Breast epithelium (tissue), 3 donors: ENCODE results near the gene PEF1.

Experiments
- POLR2AphosphoS5 ChIP-seq, 3 donors: sonication (generic); formaldehyde crosslinking; IDR thresholded peaks; one replicate each; pipeline ENCODE4 v1.6.1; 2017; ENCODE audit warnings: antibody characterized with exemption in 3 of 3
- TF ChIP-seq, protein P1 (sequence below), 3 donors: fragments of 450-650 bp; IDR thresholded peaks; one replicate each; pipeline ENCODE4 v1.5.1; 2016 to 2017; ENCODE audit warnings: antibody characterized with exemption in 3 of 3, mild to moderate bottlenecking in 3 of 3, moderate library complexity in 3 of 3

DNA sequence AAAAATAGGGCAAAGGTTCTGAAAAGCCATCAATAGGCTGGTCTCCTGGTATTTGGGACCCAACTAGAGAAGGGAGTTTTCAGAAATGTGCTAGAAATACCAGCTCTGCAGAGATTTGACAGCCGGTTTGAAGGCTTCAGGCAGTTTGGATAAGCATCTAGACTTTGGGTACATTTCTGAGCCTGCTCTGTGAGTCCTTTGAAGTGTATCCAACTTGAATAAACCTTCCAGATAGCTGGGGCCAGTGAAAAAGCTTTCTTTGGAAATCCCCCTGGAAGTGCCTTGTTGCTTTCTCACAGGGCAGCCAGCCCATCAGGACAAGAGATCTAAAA lies 6.4 kb upstream of the PEF1 start:
- TF ChIP-seq, protein P1, sequence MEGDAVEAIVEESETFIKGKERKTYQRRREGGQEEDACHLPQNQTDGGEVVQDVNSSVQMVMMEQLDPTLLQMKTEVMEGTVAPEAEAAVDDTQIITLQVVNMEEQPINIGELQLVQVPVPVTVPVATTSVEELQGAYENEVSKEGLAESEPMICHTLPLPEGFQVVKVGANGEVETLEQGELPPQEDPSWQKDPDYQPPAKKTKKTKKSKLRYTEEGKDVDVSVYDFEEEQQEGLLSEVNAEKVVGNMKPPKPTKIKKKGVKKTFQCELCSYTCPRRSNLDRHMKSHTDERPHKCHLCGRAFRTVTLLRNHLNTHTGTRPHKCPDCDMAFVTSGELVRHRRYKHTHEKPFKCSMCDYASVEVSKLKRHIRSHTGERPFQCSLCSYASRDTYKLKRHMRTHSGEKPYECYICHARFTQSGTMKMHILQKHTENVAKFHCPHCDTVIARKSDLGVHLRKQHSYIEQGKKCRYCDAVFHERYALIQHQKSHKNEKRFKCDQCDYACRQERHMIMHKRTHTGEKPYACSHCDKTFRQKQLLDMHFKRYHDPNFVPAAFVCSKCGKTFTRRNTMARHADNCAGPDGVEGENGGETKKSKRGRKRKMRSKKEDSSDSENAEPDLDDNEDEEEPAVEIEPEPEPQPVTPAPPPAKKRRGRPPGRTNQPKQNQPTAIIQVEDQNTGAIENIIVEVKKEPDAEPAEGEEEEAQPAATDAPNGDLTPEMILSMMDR (IDR thresholded peaks at IDR 0.05): no peak
- TF ChIP-seq POLR2AphosphoS5 (IDR thresholded peaks at IDR 0.05): no peak
